Stomach (tissue), 4 donors: ENCODE data around the gene SPIN1.

ENCODE experiments used
- EP300 ChIP-seq: sonication (generic); formaldehyde crosslinking; IDR thresholded peaks from one replicate; pipeline ENCODE4 v1.6.1; 2017; ENCODE audit warnings: antibody characterized with exemption
- POLR2A ChIP-seq, 4 donors: fragments of 450-650 bp; IDR thresholded peaks; one replicate each; pipeline ENCODE4 v1.6.1; 2016; ENCODE audit warnings: antibody characterized with exemption in 4 of 4, control low read depth in 2 of 4, mild to moderate bottlenecking in 1 of 4, moderate library complexity in 1 of 4

DNA sequence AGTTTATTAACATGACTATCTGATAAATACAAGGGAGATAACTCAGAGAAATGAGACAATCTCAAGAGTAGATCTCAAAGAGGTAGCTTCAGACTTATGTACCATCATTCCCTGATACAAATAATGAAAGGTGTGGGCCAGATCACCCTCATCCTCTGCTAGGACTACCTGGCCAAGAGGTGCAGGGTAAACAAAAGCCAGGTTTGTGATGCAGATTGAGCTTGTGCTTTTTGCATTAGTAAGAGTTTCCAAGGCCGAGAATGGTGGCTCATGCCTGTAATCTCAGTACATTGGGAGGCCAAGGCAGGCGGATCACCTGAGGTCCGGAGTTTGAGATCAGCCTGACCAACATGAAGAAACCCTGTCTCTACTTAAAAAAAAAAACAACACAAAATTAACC lies 8.9 kb upstream of the SPIN1 start:
- TF ChIP-seq POLR2A (IDR thresholded peaks at IDR 0.05) (no peak), EP300 (no peak)
